Nephron progenitor cell (in vitro differentiated cells): Measurements from ENCODE around the gene PFDN2.
A peak's percentile ranks its signal among the peaks of the same experiment; 100 is the strongest.

ENCODE experiments used
- DNase-seq: peaks from one replicate; pipeline ENCODE4 v3.0.0; 2021
- H3K27ac Mint-ChIP-seq: 2 replicates; pipeline ENCODE4 v1.8.0; 2021; ENCODE audit warnings: mild to moderate bottlenecking, moderate library complexity, mixed read lengths
- H3K27me3 Mint-ChIP-seq: 2 replicates; pipeline ENCODE4 v1.8.0; 2021; ENCODE audit warnings: mild to moderate bottlenecking, low read depth, mixed read lengths; ENCODE audit not compliant: poor library complexity
- H3K36me3 Mint-ChIP-seq: 2 replicates; pipeline ENCODE4 v1.8.0; 2021; ENCODE audit warnings: low read depth, mixed read lengths
- H3K4me1 Mint-ChIP-seq: 2 replicates; pipeline ENCODE4 v1.8.0; 2021; ENCODE audit warnings: mixed read lengths
- H3K4me3 Mint-ChIP-seq: 2 replicates; pipeline ENCODE4 v1.8.0; 2021; ENCODE audit warnings: mild to moderate bottlenecking, moderate library complexity, mixed read lengths
- H3K9me3 Mint-ChIP-seq: 2 replicates; pipeline ENCODE4 v1.8.0; 2021; ENCODE audit warnings: mild to moderate bottlenecking, moderate library complexity, mixed read lengths
- TF ChIP-seq, protein P1 (sequence below): fragments of 200-600 bp; sonication (generic); IDR thresholded peaks from 2 replicates; pipeline ENCODE4 v1.5.0; 2021; ENCODE audit warnings: antibody characterized with exemption

PFDN2 gene

DNA sequence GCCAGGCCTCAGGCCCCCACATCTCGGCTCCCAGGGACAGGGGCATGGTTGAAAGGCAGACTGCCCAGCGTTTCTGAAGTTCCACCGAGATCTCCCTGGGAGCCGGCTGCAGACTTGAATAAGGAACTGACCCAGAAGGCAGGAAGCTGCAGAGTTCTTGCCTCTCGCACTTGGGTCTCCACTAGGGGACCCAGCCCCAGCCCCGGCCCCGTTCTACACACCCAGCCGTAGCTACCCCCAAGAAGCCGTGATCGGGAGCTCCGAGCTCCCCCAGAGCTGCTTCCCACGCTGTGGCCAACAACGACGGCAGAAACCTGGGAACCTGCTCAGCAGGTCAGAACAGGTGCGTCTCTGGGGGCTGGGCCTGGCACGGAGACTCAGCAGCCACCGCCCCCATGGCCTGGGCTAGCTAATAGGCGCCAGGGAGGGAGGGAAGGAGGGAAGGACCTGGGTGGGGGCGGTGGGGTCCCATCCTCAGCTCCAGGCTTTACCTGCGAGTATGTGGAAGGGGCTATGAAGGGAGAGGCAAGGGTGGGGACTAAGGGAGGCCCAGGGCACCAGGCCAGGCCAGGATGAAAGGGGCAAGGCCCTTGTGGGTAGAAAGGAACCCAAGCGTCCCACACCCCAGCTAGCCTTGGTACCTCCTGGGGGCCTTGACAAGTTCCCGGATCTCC, 28.4 kb downstream of the PFDN2 start, which contains the start of gene NECTIN4:
Gene NECTIN4, minus strand, starts transcription at position 308 of the 674 bp plus-strand sequence. Its CDS starts 262 bp downstream, at position 46.
- no peak within 1 kb of the TSS for H3K27ac Mint-ChIP-seq
- TF ChIP-seq, protein P1, sequence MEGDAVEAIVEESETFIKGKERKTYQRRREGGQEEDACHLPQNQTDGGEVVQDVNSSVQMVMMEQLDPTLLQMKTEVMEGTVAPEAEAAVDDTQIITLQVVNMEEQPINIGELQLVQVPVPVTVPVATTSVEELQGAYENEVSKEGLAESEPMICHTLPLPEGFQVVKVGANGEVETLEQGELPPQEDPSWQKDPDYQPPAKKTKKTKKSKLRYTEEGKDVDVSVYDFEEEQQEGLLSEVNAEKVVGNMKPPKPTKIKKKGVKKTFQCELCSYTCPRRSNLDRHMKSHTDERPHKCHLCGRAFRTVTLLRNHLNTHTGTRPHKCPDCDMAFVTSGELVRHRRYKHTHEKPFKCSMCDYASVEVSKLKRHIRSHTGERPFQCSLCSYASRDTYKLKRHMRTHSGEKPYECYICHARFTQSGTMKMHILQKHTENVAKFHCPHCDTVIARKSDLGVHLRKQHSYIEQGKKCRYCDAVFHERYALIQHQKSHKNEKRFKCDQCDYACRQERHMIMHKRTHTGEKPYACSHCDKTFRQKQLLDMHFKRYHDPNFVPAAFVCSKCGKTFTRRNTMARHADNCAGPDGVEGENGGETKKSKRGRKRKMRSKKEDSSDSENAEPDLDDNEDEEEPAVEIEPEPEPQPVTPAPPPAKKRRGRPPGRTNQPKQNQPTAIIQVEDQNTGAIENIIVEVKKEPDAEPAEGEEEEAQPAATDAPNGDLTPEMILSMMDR: no peak
- DNase-seq: no peak
- H3K9me3 Mint-ChIP-seq: no peaks in the 10 kb centered on the region
- H3K4me1 Mint-ChIP-seq: peaks cover 36% of the 10 kb centered on the region
- H3K27me3 Mint-ChIP-seq: peaks cover 14% of the 10 kb centered on the region
- H3K36me3 Mint-ChIP-seq: no peaks in the 10 kb centered on the region
- no peak within 1 kb of the TSS for H3K4me3 Mint-ChIP-seq

DNA sequence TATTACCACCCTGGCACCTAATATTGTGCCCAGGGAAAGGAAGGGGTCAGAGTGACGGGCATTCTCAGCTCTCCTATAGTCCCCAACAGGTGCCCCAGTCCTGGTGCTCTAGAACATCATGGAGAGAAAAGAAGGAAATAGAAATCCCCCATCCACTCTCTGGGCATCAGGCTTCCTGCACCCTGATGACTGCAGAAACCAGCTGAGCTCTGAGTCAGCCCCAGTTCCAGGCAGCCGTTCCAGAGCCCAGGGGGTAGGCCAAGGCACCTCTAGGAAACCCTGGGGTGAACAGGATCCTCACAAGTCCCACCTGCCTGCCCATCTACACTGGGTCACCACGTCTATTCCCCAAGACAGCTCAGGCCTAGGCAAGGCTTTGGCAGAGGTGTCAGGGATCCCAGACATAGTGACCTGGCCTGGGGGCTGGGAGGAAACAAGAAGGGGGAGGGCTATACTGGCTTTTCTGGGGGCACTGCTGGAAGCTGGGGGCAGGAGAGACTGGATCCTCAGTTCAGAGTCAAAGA, 29.2 kb downstream of the PFDN2 start:
- H3K4me3 Mint-ChIP-seq: no peak overlapping the region
- DNase-seq: no peak
- peaks cover 43% of the 10 kb centered on the region for H3K4me1 Mint-ChIP-seq
- no peaks in the 10 kb centered on the region for H3K36me3 Mint-ChIP-seq
- peaks cover 7% of the 10 kb centered on the region for H3K27me3 Mint-ChIP-seq
- H3K27ac Mint-ChIP-seq: no peak overlapping the region
- H3K9me3 Mint-ChIP-seq: no peaks in the 10 kb centered on the region
- TF ChIP-seq, protein P1: no peak

DNA sequence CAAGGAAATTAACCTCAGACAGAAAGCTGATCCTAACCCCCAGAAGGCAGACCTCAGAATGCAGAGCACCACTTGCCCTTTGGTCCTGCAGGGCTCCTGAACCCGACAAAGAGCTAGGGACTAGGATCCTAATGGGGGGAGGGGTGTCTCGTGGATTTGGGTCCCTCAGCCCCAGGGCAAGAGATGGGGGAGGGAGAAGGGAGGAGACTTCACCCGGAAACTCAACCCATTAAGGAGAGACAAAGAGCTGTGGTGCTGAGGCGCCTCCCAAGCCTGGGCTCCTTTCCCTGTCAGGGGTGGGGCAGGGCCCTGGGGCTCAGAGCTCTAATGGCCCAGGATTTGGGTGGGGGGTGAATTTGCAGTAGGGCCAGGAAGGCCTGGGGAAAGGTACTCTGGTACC, 31.4 kb downstream of the PFDN2 start:
- no peaks in the 10 kb centered on the region for H3K36me3 Mint-ChIP-seq
- H3K27ac Mint-ChIP-seq: no peak overlapping the region
- TF ChIP-seq, protein P1: no peak
- peaks cover 43% of the 10 kb centered on the region for H3K4me1 Mint-ChIP-seq
- H3K9me3 Mint-ChIP-seq: no peaks in the 10 kb centered on the region
- H3K4me3 Mint-ChIP-seq: no peak overlapping the region
- DNase-seq: no peak
- peaks cover 3% of the 10 kb centered on the region for H3K27me3 Mint-ChIP-seq

DNA sequence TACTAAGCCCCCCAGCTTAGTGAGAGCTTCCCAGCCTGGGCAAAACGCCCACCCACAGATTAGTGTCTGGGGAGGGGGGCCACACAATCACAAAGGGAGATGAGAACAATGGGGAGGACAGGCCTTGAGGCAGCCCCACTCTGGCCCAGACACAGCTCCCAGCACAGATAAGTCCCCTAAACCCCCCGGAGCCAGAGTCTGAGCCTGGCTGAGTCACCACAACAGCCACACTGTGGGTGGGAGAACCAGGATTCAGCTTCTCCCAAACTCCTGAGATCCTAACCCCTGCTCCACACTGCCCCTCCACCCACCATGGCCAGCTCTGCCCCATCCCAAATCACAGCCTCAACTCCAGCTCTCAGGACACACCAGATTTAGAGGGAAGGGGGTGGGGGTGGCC, 32.7 kb downstream of the PFDN2 start:
- H3K27me3 Mint-ChIP-seq: peaks cover 6% of the 10 kb centered on the region

DNA sequence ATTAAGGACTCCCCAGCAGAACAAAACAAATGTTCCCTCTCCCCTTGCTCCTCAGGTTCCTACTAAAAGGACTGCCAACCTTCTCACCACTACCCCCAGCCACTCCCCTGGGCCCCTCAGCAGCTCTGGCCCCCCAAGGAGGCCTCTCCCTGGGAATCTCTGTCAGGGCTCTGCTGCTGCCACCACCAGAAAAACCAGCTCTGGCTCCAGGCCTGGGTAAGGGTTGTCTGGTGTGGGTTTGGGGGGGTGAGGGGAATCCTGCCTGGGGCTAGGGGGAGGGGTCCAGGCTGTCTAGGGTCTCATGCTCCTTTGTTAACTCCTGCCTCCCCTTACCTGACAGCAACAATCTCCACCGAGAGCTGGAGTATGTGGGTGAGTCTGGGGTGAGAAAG, 33.2 kb downstream of the PFDN2 start:
- H3K27ac Mint-ChIP-seq: peak overlapping the region; percentile 11
- no peak for DNase-seq
- peaks cover 51% of the 10 kb centered on the region for H3K4me1 Mint-ChIP-seq
- no peaks in the 10 kb centered on the region for H3K36me3 Mint-ChIP-seq
- H3K27me3 Mint-ChIP-seq: peaks cover 6% of the 10 kb centered on the region
- H3K4me3 Mint-ChIP-seq: no peak overlapping the region
- TF ChIP-seq, protein P1: no peak
- no peaks in the 10 kb centered on the region for H3K9me3 Mint-ChIP-seq

More for the DNA sequence above, 32.7 kb downstream of the PFDN2 start:
- TF ChIP-seq, protein P1: no peak
- Mint-ChIP-seq H3K9me3 (no peaks in the 10 kb centered on the region), H3K4me3 (no peak overlapping the region), H3K4me1 (peaks cover 48% of the 10 kb centered on the region), H3K27ac (no peak overlapping the region), H3K36me3 (no peaks in the 10 kb centered on the region)
- no peak for DNase-seq
